ENCODE measurements around the gene GRIK3.

- TF ChIP-seq YY1 (IDR thresholded peaks at IDR 0.05; ENCODE audit: insufficient read depth, insufficient read length) (no peak), ZNF274 (IDR thresholded peaks at IDR 0.05; ENCODE audit: low read depth, low read length) (no peak), SUZ12 (IDR thresholded peaks at IDR 0.05; ENCODE audit: extremely low read depth, insufficient read depth, insufficient read length) (no peak)
Observed at GRCh38 chr1:37059346-37059745, 25.0 kb upstream of the GRIK3 start.

All from NT2/D1 (cell line).